ENCODE results near the gene USP33. TPM values are rescaled to one million over a fixed set of nuclear protein-coding genes. Genes with fewer than 3 reads are reported as not detected.

The USP33 gene
- total and polyA plus RNA-seq, 9 of the 15 experiments (the other 6 are each of a cell fraction or from before 2014, with no cell fraction given), result 22.4 to 83.5 (median 44.7) TPM

DNA sequence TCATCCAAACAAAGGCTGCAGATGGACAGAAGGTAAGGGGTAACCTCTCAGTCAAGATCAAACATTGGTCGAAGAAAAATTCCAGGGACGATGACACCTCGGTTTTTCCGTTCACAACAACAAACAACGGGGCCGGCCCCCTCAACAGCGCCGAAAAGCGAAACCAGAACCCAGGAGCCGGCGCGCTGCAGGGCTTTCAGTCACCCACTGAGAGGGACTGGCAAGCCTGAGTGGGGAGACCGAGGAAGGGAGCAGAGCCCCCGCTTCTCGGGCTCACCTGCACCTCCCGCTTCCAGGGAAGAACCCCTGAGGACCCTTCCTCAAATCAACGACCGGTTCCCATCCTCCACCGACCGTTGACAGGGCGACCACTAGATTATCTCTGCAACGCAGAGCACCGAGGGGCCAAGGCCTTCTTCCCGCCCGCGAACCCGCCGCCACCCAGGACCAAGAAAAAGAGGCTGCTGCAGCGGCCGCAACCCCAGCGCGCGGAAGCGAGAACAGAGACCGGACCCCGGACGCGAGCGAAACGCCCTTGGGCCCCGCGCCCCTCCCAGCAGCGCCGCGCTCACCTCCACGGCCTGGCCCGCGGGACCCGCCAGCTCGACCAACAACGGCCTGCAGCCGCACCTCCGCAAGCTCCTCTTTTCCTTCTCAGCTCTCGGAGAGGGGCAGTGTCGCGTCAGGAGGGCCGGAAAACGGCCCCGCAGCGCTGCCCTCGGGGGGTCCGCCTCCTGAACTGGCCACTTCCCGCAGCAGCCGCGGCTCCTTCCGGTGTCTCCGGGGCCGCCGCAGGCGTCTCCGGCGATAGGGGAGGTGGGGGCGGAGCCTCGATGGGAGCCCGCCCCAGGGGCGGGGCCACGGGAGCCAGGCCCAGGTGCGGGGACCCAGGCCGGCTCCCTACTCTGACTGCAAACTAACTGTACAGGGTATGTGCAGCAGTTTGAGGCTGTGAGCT lies at the start of gene USP33 (continued):
- TF ChIP-seq PRDM10 (IDR thresholded peaks at IDR 0.05; ENCODE audit: partially characterized antibody) (no peak), CUX1 (CRISPR knock-in tag; IDR thresholded peaks at IDR 0.05) (no peak), SIX5 (IDR thresholded peaks at IDR 0.05; ENCODE audit: borderline replicate concordance in 1 of 2, insufficient read depth in 1 of 2, low read depth in 1 of 2, low read length in 2 of 2) (no peak), ESRRB (CRISPR knock-in tag; IDR thresholded peaks at IDR 0.05; ENCODE audit: borderline replicate concordance) (no peak), NELFE (IDR thresholded peaks at IDR 0.05; ENCODE audit: insufficient read depth, insufficient read length) (no peak), GTF2A2 (tag; IDR thresholded peaks at IDR 0.05) (no peak)
